PC-3 (cell line): ENCODE results near the gene ADORA1. TPM values are rescaled to one million over a fixed set of nuclear protein-coding genes. Genes with fewer than 3 reads are reported as not detected.

ENCODE experiments used
- ATAC-seq: fragments of 200-7000 bp; cut with Tn5 transposase; 2 replicates; pipeline ENCODE4 v1.9.1; 2020; ENCODE audit warnings: mild to moderate bottlenecking, moderate library complexity
- BruUV-seq: library from RNA; stranded (reverse); fragments of 400-500 nt; replicated peaks from 2 replicates; lab custom pipeline; 2021; lab: Mats Ljungman, UMichigan
- CTCF ChIA-PET: fragments of 300-600 bp; sonication (Branson Sonifier 250); formaldehyde crosslinking; loops from one replicate; lab custom pipeline; 2022; ENCODE audit warnings: antibody characterized with exemption; lab: Charles Lee
- POLR2A ChIA-PET: fragments of 300-600 bp; sonication (Branson Sonifier 250); formaldehyde crosslinking; loops from one replicate; lab custom pipeline; 2022; ENCODE audit warnings: antibody characterized with exemption; ENCODE audit not compliant: unreplicated experiment; lab: Charles Lee
- DNase-seq: peaks from one replicate; pipeline ENCODE4 v3.0.0-alpha.2; 2015
- H2AFZ ChIP-seq: fragments of 300-600 bp; sonication (generic); 2 replicates; pipeline ENCODE4 v1.6.0; 2016; ENCODE audit warnings: antibody characterized with exemption, low read length
- H3F3A ChIP-seq: fragments of 300-600 bp; sonication (generic); one replicate; pipeline ENCODE4 v1.6.0; 2017; ENCODE audit warnings: antibody characterized with exemption, low read length, control low read depth, mild to moderate bottlenecking; ENCODE audit not compliant: unreplicated experiment
- H3K27ac ChIP-seq: fragments of 300-600 bp; sonication (generic); 2 replicates; pipeline ENCODE4 v1.5.1; 2016; ENCODE audit warnings: mild to moderate bottlenecking, low read length
- H3K27me3 ChIP-seq: fragments of 300-600 bp; sonication (generic); 2 replicates; pipeline ENCODE4 v1.6.1; 2016; ENCODE audit warnings: low read length, mixed read lengths
- H3K36me3 ChIP-seq: fragments of 300-600 bp; sonication (generic); 2 replicates; pipeline ENCODE4 v1.6.1; 2016; ENCODE audit warnings: low read depth, mixed run types, low read length, mixed read lengths
- H3K4me1 ChIP-seq: fragments of 300-600 bp; sonication (generic); 2 replicates; pipeline ENCODE4 v1.5.1; 2016; ENCODE audit warnings: low read length; ENCODE audit not compliant: insufficient read depth
- H3K4me2 ChIP-seq: fragments of 300-600 bp; sonication (generic); 2 replicates; pipeline ENCODE4 v1.6.0; 2016; ENCODE audit warnings: low read length
- H3K4me3 ChIP-seq: fragments of 300-600 bp; sonication (generic); 2 replicates; pipeline ENCODE4 v1.5.1; 2016; ENCODE audit warnings: mild to moderate bottlenecking, low read length, mixed read lengths
- H3K79me2 ChIP-seq: fragments of 300-600 bp; sonication (generic); 2 replicates; pipeline ENCODE4 v1.6.1; 2017; ENCODE audit warnings: low read length, mixed read lengths
- H3K9ac ChIP-seq: fragments of 300-600 bp; sonication (generic); 2 replicates; pipeline ENCODE4 v1.6.0; 2016; ENCODE audit warnings: mild to moderate bottlenecking, low read length
- H3K9me2 ChIP-seq: fragments of 300-600 bp; sonication (generic); replicated peaks from 2 replicates; pipeline ENCODE4 v1.6.1; 2016; ENCODE audit warnings: mixed run types, low read length, mixed read lengths
- H3K9me3 ChIP-seq: fragments of 300-600 bp; sonication (generic); 2 replicates; pipeline ENCODE4 v1.6.1; 2016; ENCODE audit warnings: low read length, mixed read lengths
- H4K20me1 ChIP-seq: fragments of 300-600 bp; sonication (generic); 2 replicates; pipeline ENCODE4 v1.6.1; 2016; ENCODE audit warnings: low read length, mixed read lengths
- CTCF ChIP-seq: fragments of 300-600 bp; sonication (generic); conservative IDR thresholded peaks from 2 replicates; pipeline ENCODE4 v1.5.1; 2017; ENCODE audit warnings: antibody characterized with exemption, low read depth, mild to moderate bottlenecking, low read length
- EZH2 ChIP-seq: fragments of 300-600 bp; sonication (generic); IDR thresholded peaks from one replicate; pipeline ENCODE4 v1.6.1; 2017; ENCODE audit warnings: antibody characterized with exemption, mild to moderate bottlenecking, low read length; ENCODE audit not compliant: unreplicated experiment
- EZH2phosphoT487 ChIP-seq: fragments of 300-600 bp; sonication (generic); IDR thresholded peaks from 2 replicates; pipeline ENCODE4 v1.6.1; 2018; ENCODE audit warnings: mild to moderate bottlenecking, antibody characterized with exemption, low read length, borderline replicate concordance
- intact Hi-C: fragments of 100-400 bp; cut with micrococcal nuclease; formaldehyde crosslinking; loops from 2 replicates; pipeline ENCODE4 v1.9.0; 2023
- total RNA-seq: library from RNA; depleted of rRNA; stranded (reverse); fragments of >200 nt; gene quantifications from 2 replicates; pipeline ENCODE4 v1.2.3, GENCODE V29; 2014

Gene ADORA1
- total RNA-seq, 1 experiment from 2014 or later = 1.4 TPM

- H4K20me1 ChIP-seq = no peaks in the 10 kb centered on the region
- H3K27me3 ChIP-seq = peaks cover 42% of the 10 kb centered on the region
- no peak for TF ChIP-seq EZH2phosphoT487
- TF ChIP-seq EZH2 = no peak
- TF ChIP-seq CTCF = no peak
- H3F3A ChIP-seq = no peaks in the 10 kb centered on the region
- no peak overlapping the region for H3K27ac ChIP-seq
- BruUV-seq = no TSS peak
- ATAC-seq (no peak), DNase-seq (no peak)
- CTCF ChIA-PET = no interaction called here
- POLR2A ChIA-PET = no interaction called here
- no peaks in the 10 kb centered on the region for H3K79me2 ChIP-seq
- H3K9ac ChIP-seq = no peak overlapping the region
- H3K9me3 ChIP-seq = peaks cover 11% of the 10 kb centered on the region; the same call in 1 of the 2 replicates
- H3K4me1 ChIP-seq = no peaks in the 10 kb centered on the region
- intact Hi-C loops = no loop called here
- no peak overlapping the region for H3K4me2 ChIP-seq
- H3K4me3 ChIP-seq = no peak overlapping the region
- no peak overlapping the region for H2AFZ ChIP-seq
- no peaks in the 10 kb centered on the region for H3K36me3 ChIP-seq
- H3K9me2 ChIP-seq = no peaks in the 10 kb centered on the region
These were observed 34.9 kb downstream of the ADORA1 start for GRCh38 chr1:203162403-203162802.

DNA sequence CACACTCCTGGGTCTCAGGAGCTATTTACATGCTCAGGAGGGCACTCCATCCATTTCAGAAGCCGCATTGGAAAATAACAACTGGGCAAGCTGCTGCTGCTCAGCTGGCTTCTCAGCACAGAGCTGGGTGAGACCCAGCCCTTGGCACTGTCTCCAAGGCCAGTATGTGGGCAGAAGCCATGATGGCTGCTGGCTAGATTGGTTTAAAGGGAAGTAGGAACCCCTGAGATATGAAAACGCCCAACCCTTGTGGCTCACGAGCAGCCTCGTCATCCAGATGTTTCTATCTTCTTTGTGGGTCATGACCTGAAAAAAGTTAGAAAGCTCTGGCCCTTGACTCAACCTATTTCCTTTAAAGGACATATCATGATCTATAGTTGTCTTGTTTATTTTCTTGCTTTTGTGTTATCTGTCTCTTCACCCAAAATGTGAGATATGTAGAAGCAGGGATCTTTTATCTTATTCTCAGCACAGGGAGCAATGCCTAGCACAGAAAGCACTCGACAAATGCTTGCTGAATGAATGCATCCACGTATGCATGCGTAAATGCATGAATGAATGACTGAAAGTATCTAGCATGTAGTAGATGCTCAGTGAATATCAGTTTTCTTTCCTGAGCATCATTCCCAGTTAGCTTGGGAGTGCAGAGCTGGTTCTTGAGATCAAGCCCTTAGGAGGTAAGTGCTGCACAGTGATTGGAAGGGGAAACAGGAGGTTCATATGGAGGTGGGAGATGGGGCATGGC, 36.5 kb downstream of the ADORA1 start:
- H3K9me3 ChIP-seq = no peaks in the 10 kb centered on the region
- no peaks in the 10 kb centered on the region for H4K20me1 ChIP-seq
- BruUV-seq = no TSS peak
- H3K27ac ChIP-seq = no peak overlapping the region
- CTCF ChIA-PET = no interaction called here
- no peaks in the 10 kb centered on the region for H3K4me1 ChIP-seq
- H3K36me3 ChIP-seq = no peaks in the 10 kb centered on the region
- H3K9me2 ChIP-seq = no peaks in the 10 kb centered on the region
- H3F3A ChIP-seq = no peaks in the 10 kb centered on the region
- no peaks in the 10 kb centered on the region for H3K79me2 ChIP-seq
- ATAC-seq (no peak), DNase-seq (no peak)
- POLR2A ChIA-PET = no interaction called here
- H3K27me3 ChIP-seq = peaks cover 42% of the 10 kb centered on the region
- TF ChIP-seq EZH2 (no peak), CTCF (no peak), EZH2phosphoT487 (no peak)
- H3K9ac ChIP-seq = no peak overlapping the region
- no peak overlapping the region for H2AFZ ChIP-seq
- intact Hi-C loops = no loop called here
- no peak overlapping the region for H3K4me3 ChIP-seq
- H3K4me2 ChIP-seq = no peak overlapping the region

DNA sequence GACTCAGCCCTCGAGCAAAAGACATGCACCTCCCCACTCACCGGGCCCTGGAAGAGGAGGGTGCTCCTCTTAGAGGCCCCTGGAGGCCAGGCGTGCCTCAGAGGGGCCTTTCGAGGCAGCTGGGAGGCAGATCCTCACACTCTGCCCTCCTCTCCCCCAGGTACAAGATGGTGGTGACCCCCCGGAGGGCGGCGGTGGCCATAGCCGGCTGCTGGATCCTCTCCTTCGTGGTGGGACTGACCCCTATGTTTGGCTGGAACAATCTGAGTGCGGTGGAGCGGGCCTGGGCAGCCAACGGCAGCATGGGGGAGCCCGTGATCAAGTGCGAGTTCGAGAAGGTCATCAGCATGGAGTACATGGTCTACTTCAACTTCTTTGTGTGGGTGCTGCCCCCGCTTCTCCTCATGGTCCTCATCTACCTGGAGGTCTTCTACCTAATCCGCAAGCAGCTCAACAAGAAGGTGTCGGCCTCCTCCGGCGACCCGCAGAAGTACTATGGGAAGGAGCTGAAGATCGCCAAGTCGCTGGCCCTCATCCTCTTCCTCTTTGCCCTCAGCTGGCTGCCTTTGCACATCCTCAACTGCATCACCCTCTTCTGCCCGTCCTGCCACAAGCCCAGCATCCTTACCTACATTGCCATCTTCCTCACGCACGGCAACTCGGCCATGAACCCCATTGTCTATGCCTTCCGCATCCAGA, 37.7 kb downstream of the ADORA1 start:
- intact Hi-C loops = no loop called here
- ChIA-PET CTCF (no interaction called here), POLR2A (no interaction called here)
- Histone ChIP-seq H3K27ac (no peak overlapping the region), H3F3A (no peaks in the 10 kb centered on the region), H3K4me3 (no peak overlapping the region), H3K4me1 (no peaks in the 10 kb centered on the region), H3K9me2 (no peaks in the 10 kb centered on the region), H3K27me3 (peaks cover 36% of the 10 kb centered on the region), H3K79me2 (no peaks in the 10 kb centered on the region), H2AFZ (no peak overlapping the region), H3K9me3 (no peaks in the 10 kb centered on the region), H3K36me3 (no peaks in the 10 kb centered on the region), H4K20me1 (no peaks in the 10 kb centered on the region), H3K9ac (no peak overlapping the region), H3K4me2 (no peak overlapping the region)
- DNase-seq = no peak
- no TSS peak for BruUV-seq
- TF ChIP-seq CTCF (no peak), EZH2 (no peak), EZH2phosphoT487 (no peak)
- no peak for ATAC-seq
